Measurements from ENCODE around the gene FKBP10.

Gene FKBP10

DNA sequence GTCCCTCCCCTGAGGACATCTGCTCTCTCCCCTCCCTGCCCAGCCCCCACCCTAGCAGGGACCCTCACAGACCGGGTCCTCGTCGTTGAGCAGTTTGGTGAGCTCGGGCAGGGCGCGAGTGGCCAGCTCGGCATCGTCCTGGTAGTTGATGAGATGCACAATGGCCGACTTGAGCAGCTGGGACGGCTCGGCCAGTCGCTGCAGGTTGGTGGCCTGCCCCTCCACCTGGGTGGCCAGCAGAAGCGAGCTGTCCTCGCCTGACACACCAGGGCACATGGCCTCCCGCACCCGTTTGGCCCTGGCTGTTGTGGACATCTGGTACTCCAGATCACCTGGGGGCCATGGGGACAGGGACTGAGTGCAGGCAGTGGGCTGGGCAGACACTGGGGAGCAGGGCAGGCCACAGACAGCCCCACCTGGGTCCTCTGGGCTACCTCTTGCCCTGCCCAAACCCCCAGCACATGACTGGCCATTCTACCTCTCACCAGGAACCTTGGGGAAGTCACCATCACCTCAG lies 43.4 kb upstream of the FKBP10 start:
- no peak for TF ChIP-seq EZH2phosphoT487 (IDR thresholded peaks at IDR 0.05; ENCODE audit: borderline replicate concordance)
- no peak for TF ChIP-seq CTCF (conservative IDR thresholded peaks at IDR 0.05; ENCODE audit: low read length)
- Histone ChIP-seq H2AFZ (ENCODE audit: low read length) (no peak overlapping the region), H3F3A (ENCODE audit: low read depth) (no peaks in the 10 kb centered on the region), H3K4me3 (ENCODE audit: low read length, poor library complexity, severe bottlenecking) (no peak overlapping the region), H3K9me3 (ENCODE audit: insufficient read depth, low read depth, low read length) (no peaks in the 10 kb centered on the region), H3K4me1 (ENCODE audit: insufficient read depth, low read length, poor library complexity, severe bottlenecking) (no peaks in the 10 kb centered on the region), H3K9me2 (replicated peaks; ENCODE audit: low read depth, low read length) (no peaks in the 10 kb centered on the region), H3K79me2 (ENCODE audit: insufficient read depth, low read length) (peaks cover 19% of the 10 kb centered on the region; the same call in 1 of the 2 replicates), H3K9ac (ENCODE audit: low read depth, low read length, poor library complexity, severe bottlenecking) (no peak overlapping the region), H3K4me2 (ENCODE audit: low read depth, low read length, poor library complexity, severe bottlenecking) (no peak overlapping the region), H4K20me1 (ENCODE audit: insufficient read depth, low read length, poor library complexity, severe bottlenecking) (peaks cover 26% of the 10 kb centered on the region), H3K27me3 (ENCODE audit: insufficient read depth, low read length, poor library complexity, severe bottlenecking) (no peaks in the 10 kb centered on the region), H3K36me3 (ENCODE audit: insufficient read depth, low read length) (peaks cover 76% of the 10 kb centered on the region; the same call in 1 of the 2 replicates)

GRCh38 chr17:41769985-41770384 lies 42.8 kb upstream of the FKBP10 start:
- Histone ChIP-seq H3K4me2 (ENCODE audit: low read depth, low read length, poor library complexity, severe bottlenecking) (no peak overlapping the region), H3K36me3 (ENCODE audit: insufficient read depth, low read length) (peaks cover 71% of the 10 kb centered on the region; the same call in 1 of the 2 replicates), H3F3A (ENCODE audit: low read depth) (no peaks in the 10 kb centered on the region), H3K27me3 (ENCODE audit: insufficient read depth, low read length, poor library complexity, severe bottlenecking) (no peaks in the 10 kb centered on the region), H3K4me1 (ENCODE audit: insufficient read depth, low read length, poor library complexity, severe bottlenecking) (no peaks in the 10 kb centered on the region), H2AFZ (ENCODE audit: low read length) (no peak overlapping the region), H3K9me2 (replicated peaks; ENCODE audit: low read depth, low read length) (no peaks in the 10 kb centered on the region), H3K79me2 (ENCODE audit: insufficient read depth, low read length) (peaks cover 25% of the 10 kb centered on the region; the same call in 1 of the 2 replicates), H3K9ac (ENCODE audit: low read depth, low read length, poor library complexity, severe bottlenecking) (no peak overlapping the region), H4K20me1 (ENCODE audit: insufficient read depth, low read length, poor library complexity, severe bottlenecking) (peaks cover 26% of the 10 kb centered on the region), H3K4me3 (ENCODE audit: low read length, poor library complexity, severe bottlenecking) (no peak overlapping the region), H3K9me3 (ENCODE audit: insufficient read depth, low read depth, low read length) (no peaks in the 10 kb centered on the region)
- TF ChIP-seq CTCF (conservative IDR thresholded peaks at IDR 0.05; ENCODE audit: low read length) (no peak), EZH2phosphoT487 (IDR thresholded peaks at IDR 0.05; ENCODE audit: borderline replicate concordance) (no peak)

- H3K9ac ChIP-seq (ENCODE audit: low read depth, low read length, poor library complexity, severe bottlenecking): no peak overlapping the region
- TF ChIP-seq EZH2phosphoT487 (IDR thresholded peaks at IDR 0.05; ENCODE audit: borderline replicate concordance) (no peak), CTCF (conservative IDR thresholded peaks at IDR 0.05; ENCODE audit: low read length) (no peak)
- no peak overlapping the region for H3K4me2 ChIP-seq (ENCODE audit: low read depth, low read length, poor library complexity, severe bottlenecking)
- no peaks in the 10 kb centered on the region for H3K9me3 ChIP-seq (ENCODE audit: insufficient read depth, low read depth, low read length)
- H3K4me1 ChIP-seq (ENCODE audit: insufficient read depth, low read length, poor library complexity, severe bottlenecking): no peaks in the 10 kb centered on the region
- no peaks in the 10 kb centered on the region for H3K9me2 ChIP-seq (replicated peaks; ENCODE audit: low read depth, low read length)
- H3K79me2 ChIP-seq (ENCODE audit: insufficient read depth, low read length): peaks cover 41% of the 10 kb centered on the region
- H2AFZ ChIP-seq (ENCODE audit: low read length): no peak overlapping the region
- no peaks in the 10 kb centered on the region for H3K27me3 ChIP-seq (ENCODE audit: insufficient read depth, low read length, poor library complexity, severe bottlenecking)
- H3K36me3 ChIP-seq (ENCODE audit: insufficient read depth, low read length): peaks cover 61% of the 10 kb centered on the region; the same call in 1 of the 2 replicates
- H3F3A ChIP-seq (ENCODE audit: low read depth): no peaks in the 10 kb centered on the region
- H4K20me1 ChIP-seq (ENCODE audit: insufficient read depth, low read length, poor library complexity, severe bottlenecking): peaks cover 38% of the 10 kb centered on the region
- no peak overlapping the region for H3K4me3 ChIP-seq (ENCODE audit: low read length, poor library complexity, severe bottlenecking)
These were observed 41.2 kb upstream of the FKBP10 start for GRCh38 chr17:41771389-41772206.
